HEK293 (cell line): Measurements from ENCODE around the gene CSF1.

Source experiments
- CTCF ChIP-seq: fragments of 450-650 bp; formaldehyde crosslinking; IDR thresholded peaks from 2 replicates; pipeline ENCODE4 v1.5.1; 2016; ENCODE audit warnings: missing biosample characterization, missing genetic modification characterization
- INSM2 ChIP-seq: fragments of 450-650 bp; formaldehyde crosslinking; IDR thresholded peaks from 2 replicates; pipeline ENCODE4 v1.5.1; 2016; ENCODE audit warnings: missing biosample characterization, missing genetic modification characterization
- MEIS1 ChIP-seq: sonication (generic); formaldehyde crosslinking; IDR thresholded peaks from 2 replicates; pipeline ENCODE4 v1.8.1; 2022; ENCODE audit warnings: missing genetic modification reagents, mild to moderate bottlenecking, borderline replicate concordance
- PRDM10 ChIP-seq: fragments of 450-650 bp; formaldehyde crosslinking; IDR thresholded peaks from 2 replicates; pipeline ENCODE4 v1.5.1; 2016; ENCODE audit warnings: missing biosample characterization, missing genetic modification characterization
- TCF7L2 ChIP-seq: IDR thresholded peaks from 2 replicates; pipeline ENCODE4 v1.6.1; 2011; ENCODE audit warnings: low read depth, mild to moderate bottlenecking, inconsistent platforms, low read length, moderate library complexity, borderline replicate concordance
- TSHZ1 ChIP-seq: fragments of 450-650 bp; formaldehyde crosslinking; IDR thresholded peaks from 2 replicates; pipeline ENCODE4 v1.5.1; 2016; ENCODE audit warnings: missing biosample characterization, missing genetic modification characterization, borderline replicate concordance
- ZNF202 ChIP-seq: fragments of 450-650 bp; formaldehyde crosslinking; IDR thresholded peaks from 2 replicates; pipeline ENCODE4 v1.5.1; 2016; ENCODE audit warnings: missing biosample characterization, missing genetic modification characterization, borderline replicate concordance
- ZNF239 ChIP-seq: fragments of 450-650 bp; formaldehyde crosslinking; IDR thresholded peaks from 2 replicates; pipeline ENCODE4 v1.5.1; 2016; ENCODE audit warnings: missing biosample characterization, missing genetic modification characterization
- ZNF621 ChIP-seq: fragments of 450-650 bp; formaldehyde crosslinking; IDR thresholded peaks from 2 replicates; pipeline ENCODE4 v1.5.1; 2017; ENCODE audit warnings: missing biosample characterization, missing genetic modification characterization

GRCh38 chr1:109969146-109969829 is 58.6 kb downstream of the CSF1 start:
- TF ChIP-seq INSM2 (tag by site-specific recombination) (no peak), ZNF239 (tag by site-specific recombination) (no peak), MEIS1 (CRISPR knock-in tag) (no peak), ZNF202 (tag by site-specific recombination) (no peak), TCF7L2 (no peak), PRDM10 (tag by site-specific recombination) (no peak), ZNF621 (tag by site-specific recombination) (no peak), CTCF (tag by site-specific recombination) (no peak), TSHZ1 (tag by site-specific recombination) (no peak)
